G401 (cell line): ENCODE results near the gene KPNA3. TPM values are rescaled to one million over a fixed set of nuclear protein-coding genes. Genes with fewer than 3 reads are reported as not detected.

Experiments
- DNase-seq: peaks from one replicate; pipeline ENCODE4 v3.0.0-alpha.2; 2015; ENCODE audit warnings: low spot score
- in situ Hi-C: cut with HindIII; loops from 2 replicates; pipeline ENCODE4 v1.10.0; 2016; ENCODE audit warnings: low sequenced_read_pairs, mixed read lengths
- total RNA-seq: library from RNA; depleted of rRNA; stranded (reverse); fragments of >200 nt; shearing (Covaris generic); gene quantifications from 2 replicates; pipeline ENCODE4 v1.2.3, GENCODE V29; 2014

The KPNA3 gene
- total RNA-seq, 1 experiment from 2014 or later, result 26.4 TPM

DNA sequence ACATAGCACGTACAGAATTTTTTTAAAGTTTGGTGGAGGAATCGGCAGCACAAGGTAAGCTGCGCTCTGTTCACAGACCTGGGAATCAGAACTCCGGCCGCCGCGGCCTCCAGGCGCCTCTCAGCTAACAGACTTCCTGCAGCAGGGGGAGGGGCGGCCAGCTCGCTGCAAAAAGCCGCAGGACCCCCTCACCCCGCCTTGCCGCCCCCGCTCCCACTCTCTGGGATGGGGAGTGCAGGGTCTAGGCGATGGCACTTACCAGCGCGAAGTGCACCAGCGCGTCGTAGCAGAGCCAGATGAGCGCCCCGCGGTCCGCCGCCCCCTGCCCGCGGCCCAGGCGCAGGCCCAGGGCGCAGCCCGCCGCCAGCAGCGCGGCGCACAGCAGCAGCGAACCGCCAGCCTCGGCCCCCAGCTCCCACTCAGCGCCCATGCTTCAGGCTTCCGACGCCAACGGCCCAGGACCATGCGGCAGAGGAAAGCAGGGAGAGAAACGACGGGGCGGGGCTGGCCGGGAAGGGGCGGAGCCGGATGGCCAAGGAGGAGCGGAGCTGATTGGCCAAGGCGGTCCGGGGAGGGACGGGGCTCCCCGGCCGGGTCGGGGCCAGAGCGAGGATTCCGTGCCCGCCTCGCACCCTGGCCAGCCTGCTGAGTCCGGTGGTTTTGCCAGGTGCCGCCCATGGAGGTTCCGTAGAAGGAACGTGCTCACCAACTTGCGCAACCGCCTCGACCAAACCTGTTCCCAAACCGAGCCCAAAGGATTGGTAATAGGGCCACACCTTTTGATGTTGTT is 101.3 kb downstream of the KPNA3 start, which contains the start of gene EBPL:
EBPL (minus strand) TSS at position 492 of the 790 bp plus-strand sequence; CDS start at position 430, 62 bp downstream.
- peak; percentile 89 for DNase-seq

DNA sequence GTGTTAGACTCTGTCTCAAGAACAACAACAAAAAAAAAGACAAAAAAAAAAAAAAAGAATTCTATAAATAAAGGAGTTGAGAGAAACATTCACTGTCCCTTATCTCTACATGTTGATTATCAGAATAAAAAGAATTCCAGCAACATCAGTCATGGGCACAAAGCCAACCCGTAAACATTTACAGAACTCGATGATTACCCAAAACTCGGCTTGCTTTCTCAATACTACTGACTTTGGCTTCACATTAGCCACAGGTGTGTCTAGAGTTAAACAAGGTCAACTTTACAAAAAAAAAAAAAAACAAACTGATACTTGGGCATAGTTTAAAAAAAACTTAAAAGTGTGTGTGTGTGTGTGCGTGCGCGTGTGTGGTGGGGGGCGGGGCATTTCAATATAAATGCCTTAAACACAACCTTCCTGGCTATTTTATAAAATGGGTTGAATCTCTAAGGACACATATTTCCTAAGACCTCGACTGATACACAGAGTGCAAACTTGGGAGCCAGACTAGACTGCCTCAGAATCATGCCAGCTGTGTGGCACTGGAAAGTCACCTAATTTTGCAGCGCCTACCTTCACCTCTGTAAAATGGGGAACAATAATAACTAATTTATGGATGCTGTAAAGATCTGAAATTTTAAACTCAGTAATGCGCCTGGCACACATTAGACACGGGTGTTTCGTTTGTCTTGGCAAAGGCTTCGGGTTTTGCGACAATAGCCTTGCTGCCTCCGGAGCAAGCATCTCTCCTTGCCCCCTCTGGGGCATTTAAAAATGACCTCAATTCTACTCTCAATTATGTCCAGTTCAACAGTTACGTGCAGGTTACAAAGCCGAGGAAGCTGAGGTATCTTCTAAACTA is 102.1 kb downstream of the KPNA3 start:
- in situ Hi-C loops, result no loop called here
- DNase-seq, result no peak

More for the DNA sequence above, 101.3 kb downstream of the KPNA3 start, which contains the start of gene EBPL:
- in situ Hi-C loops, result no loop called here

DNA sequence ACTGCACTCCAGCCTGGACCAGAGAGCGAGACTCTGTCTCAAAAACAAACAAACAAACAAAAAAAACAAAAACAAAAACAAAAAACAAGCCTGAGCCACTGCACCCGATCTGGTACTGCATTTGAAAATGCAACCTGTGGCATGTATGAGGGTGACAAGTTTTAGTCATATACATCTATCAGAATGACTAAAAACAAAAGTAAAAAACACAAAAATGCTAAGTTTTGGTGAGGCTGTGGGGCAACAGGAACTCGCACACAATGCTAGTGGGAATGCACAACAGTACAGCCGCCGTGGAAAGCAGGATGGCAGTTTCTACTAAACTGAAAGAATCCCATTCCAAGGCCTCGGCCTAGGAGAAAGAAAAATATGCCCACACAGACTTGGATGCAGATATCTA is 109.0 kb downstream of the KPNA3 start:
- DNase-seq, result no peak
- in situ Hi-C loops, result no loop called here

DNA sequence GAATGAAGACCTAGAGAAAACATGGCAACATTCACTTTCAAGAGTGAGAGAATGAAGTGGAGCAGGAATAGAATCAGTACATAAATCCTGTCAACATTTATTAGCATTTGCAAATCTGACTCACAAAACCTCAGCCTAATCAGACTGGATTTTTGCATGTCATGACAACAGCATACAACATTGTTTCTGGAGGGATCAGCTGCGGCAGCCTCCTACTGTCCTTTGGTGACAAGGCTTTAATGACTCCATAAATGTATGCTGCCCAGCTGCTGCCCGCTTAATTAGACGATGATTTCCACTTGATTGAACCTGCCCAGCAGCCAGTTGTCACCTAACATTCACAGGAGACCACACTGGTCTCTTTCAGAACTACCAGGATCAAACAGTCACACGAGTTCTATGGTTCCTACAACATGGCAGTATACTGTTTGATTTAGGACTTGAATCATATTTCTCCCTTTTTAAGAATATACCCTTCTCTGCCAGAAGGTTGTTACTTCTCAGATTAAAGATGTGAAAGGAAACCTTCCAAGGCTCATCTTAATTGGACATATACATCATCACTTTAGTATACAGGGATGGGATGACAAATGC is 110.5 kb downstream of the KPNA3 start:
- in situ Hi-C loops, result no loop called here
- no peak for DNase-seq

DNA sequence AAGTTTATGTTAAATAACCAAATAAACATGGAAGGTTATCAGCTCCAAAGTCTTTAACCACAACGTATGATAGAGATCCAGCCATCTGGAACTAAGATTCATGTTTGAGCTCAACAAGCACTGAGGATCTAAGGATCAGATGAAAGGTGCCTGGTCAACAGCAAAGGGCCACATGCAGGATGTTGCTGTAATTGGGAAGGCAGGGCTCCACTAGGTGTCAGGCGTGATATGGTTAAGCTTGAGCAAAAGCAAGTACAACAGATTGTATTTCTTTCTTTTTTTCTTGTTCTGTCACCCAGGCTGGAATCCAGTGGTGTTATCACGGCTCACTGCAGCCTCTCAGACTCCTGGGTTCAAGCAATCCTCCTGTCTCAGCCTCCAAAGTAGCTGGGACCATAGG is 113.2 kb downstream of the KPNA3 start:
- in situ Hi-C loops, result no loop called here

DNA sequence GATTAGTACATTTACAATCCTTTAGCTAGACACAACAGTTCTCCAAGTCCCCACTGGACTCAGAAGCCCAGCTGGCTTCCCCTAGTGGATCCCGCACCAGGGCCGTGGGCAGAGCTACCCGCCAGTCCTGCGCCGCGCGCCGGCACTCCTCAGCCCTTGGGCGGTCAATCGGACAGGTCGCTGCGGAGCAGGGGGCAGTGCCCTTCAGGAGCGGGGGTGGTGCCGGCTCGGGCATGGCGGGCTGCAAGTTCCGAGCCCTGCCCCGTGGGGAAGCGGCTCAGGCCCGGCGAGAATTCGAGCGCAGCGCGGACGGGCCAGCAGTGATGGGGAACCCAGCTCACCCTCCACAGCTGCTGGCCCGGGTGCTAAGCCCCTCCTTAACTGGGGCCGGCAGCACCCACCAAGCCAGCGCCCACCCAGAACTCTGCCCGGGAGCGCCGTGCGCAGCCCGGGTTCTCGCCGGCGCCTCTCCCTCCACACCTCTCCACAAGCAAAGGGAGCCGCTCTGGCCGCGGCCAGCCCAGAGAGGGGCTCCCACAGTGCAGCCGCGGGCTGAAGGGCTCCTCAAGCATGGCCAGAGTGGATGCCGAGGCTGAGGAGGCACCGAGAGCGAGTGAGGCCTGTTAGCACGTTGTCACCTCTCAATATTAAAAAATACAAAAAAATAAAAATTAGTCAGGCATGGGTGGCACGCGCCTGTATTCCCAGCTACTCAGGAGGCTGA is 114.1 kb downstream of the KPNA3 start:
- in situ Hi-C loops, result no loop called here
- no peak for DNase-seq

More for the DNA sequence above, 113.2 kb downstream of the KPNA3 start:
- DNase-seq, result no peak

DNA sequence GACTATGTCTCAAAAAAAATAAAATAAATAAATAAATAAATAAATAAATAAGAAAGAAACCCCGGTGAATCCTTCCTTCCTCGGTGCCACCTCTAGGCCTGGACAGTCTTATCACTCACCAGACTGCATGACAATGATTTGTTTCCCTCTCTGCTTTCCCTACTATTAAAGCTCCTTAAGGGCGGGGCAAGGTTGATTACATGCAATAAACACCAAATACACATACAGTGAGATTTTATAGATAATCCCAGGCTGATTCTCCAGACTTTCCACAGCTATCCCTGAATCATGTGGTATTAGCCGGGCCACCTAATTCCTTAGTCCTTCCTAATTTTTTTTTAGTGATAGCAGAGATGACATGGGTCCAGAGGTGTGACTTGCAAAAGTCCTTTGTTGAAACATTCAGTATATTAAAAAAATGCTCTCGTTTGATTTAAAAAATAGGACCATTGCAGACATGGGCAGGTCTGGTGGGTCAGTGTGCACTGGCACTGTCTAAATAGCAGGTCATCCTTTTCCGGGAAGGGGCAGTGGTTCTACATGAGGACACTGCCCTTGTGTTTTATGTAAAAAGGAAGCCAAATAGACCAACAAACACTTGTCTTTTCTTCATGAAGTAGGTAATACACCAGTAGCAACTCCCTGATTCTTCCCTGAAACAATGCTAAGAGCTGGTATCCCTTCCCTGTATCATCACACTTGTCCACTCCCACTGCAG is 115.7 kb downstream of the KPNA3 start:
- in situ Hi-C loops, result no loop called here
- no peak for DNase-seq

DNA sequence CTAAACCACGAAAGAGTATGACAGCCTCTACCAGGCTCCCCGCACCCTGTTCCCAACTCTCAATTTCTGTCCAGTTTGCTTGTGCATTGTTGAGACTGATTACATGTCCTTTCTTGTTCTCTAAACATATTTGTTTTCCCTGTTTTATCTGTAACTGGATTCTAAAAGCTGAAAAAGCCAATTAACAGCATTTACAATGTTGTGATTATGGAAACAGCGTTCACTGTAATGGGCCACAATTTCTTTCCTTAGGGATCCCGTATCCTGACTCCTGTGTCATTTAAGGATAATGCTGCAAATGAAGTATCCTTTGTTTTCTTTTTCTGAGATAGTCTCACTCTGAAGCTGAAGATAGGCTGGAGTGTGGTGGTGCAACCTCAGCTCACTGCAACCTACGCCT is 121.7 kb downstream of the KPNA3 start:
- DNase-seq, result no peak
- in situ Hi-C loops, result no loop called here

DNA sequence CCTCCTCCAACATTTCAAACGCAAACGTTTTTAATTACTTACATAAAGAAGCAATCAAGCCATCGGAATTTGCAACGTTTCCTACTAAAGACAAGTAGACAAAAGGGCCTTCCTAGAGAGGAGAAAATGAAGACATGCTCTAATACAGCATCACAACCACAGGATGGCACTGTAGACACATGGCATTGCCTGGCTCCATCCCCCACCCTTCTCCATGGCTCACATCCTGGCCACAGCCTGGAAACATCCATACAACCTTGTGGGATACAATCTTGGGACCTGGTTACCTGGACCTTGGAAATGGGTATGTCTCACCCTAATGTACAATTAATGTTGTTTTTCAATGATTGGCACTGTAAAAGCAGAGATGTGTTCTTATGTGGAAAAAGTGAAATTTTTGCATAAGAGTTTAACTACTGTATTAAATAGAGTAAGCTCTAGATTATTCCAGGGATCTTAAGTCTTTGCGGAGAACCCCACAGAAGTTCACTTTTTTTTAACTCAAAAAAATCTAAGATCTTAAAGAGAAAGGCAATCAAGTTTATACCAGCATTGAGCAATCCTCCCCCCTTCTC is 122.7 kb downstream of the KPNA3 start:
- in situ Hi-C loops, result no loop called here
- DNase-seq, result peak; percentile 72

DNA sequence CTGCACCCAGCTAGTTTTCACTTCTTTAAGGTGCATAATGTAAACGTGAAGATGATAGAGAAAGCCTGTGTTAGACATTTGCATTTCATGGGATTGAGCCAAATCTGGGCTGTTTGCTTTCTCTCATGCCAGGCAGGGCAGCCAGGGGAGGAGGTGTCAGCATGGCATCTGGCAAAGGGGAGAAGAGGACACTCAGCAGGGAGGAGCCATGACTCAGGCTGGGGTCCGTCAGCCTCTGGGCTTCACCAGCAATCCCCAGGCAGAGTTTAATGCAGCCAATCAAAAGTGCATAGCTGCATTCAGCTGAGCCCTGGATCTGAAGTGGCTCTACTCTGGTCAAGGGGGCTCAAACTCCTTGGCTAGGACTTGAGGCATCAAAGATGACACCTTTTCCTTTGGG is 124.7 kb downstream of the KPNA3 start:
- no peak for DNase-seq
- in situ Hi-C loops, result no loop called here

DNA sequence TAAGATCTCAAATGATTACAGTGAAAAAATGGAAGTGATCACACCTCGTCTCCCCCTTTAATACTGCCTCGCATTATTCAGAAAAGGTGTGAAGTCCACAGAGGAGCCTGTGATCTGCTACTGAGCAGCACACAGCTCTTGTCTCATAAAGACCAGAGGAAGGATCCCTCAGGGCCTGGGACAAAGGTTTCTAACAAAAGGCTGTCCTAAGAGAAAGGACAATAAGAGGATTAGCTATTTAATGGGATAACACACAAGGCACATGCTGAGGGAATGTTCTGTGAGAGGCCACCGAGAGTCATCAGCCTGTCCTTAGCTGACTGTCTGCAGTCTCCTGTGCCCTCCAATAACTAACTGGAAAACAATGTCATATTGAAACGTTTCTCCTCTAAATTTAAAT is 127.9 kb downstream of the KPNA3 start:
- in situ Hi-C loops, result no loop called here
- DNase-seq, result no peak

DNA sequence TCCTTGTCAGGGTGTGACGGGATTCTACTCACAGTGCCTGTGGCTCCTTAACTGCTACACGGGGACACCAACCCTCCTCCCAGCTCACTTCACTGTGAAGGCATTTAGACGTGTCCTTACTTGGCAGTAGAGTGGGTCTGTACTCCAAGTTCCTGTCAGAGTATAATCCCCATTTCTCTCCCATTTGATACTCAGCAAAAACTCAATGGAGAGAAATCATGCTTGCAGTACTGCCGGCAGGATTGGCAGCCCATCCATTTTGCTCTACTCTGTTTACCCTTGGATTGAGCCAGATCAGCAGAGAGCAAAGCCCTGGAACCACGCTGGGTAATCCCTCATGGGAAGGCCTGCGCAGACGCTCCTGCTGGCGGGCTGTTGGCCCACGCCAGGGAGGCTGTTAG is 135.2 kb downstream of the KPNA3 start:
- in situ Hi-C loops, result no loop called here
- DNase-seq, result peak; percentile 10

DNA sequence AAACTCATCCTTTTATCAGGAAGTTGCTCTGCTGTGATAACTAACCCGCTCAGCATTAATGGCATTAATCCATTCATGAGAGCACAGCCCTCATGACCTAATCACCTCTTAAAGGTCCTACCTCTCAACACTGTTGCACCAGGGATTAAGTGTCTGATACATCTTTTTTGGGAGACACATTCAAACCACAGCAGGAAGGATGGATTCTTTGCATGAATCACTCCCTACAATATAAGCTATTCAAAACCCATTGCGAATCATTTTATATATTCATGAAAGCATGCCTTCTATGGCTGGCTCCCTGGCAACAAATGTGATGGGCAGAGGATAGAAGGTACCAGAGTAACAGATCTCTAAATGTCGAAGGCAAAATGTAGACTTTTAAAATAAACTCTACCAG is 136.6 kb downstream of the KPNA3 start:
- in situ Hi-C loops, result no loop called here
- no peak for DNase-seq

DNA sequence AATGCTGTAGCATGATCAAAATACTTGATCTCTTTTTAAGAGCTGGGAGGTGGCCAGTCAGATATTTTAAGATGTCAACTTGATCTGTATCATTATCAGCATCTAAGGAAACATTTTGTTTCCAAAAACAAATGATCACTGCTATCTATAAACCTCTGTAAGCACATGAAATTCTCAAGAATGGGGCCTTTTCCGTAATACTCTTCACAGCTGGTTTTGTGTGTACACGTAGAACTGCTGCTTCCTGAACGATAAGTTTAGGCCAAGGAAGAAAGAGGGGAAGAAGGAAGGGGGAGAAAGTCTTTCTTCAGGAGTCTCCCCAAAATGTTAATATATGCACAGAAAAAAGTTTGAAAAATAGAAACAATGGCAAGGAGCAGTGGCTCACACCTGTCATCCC is 138.5 kb downstream of the KPNA3 start:
- in situ Hi-C loops, result no loop called here
- no peak for DNase-seq

DNA sequence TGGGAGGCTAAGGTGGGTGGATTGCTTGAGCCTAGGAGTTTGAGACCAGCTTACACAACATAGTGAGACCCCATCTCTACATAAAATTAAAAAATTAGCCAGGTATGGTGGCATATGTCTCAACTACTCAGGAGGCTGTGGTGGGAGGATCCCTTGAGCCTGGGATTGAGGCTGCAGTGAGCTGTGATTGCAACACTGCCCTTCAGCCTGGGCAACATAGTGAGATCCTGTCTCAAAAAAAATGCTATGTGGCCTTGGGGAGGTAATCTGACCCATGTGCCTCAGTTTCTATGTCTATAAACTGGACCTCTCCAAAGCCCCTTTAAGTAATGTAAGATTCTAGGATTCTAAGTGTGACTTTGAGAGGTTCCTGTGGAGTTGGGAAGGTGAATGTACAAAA is 139.0 kb downstream of the KPNA3 start:
- in situ Hi-C loops, result no loop called here
- DNase-seq, result no peak

DNA sequence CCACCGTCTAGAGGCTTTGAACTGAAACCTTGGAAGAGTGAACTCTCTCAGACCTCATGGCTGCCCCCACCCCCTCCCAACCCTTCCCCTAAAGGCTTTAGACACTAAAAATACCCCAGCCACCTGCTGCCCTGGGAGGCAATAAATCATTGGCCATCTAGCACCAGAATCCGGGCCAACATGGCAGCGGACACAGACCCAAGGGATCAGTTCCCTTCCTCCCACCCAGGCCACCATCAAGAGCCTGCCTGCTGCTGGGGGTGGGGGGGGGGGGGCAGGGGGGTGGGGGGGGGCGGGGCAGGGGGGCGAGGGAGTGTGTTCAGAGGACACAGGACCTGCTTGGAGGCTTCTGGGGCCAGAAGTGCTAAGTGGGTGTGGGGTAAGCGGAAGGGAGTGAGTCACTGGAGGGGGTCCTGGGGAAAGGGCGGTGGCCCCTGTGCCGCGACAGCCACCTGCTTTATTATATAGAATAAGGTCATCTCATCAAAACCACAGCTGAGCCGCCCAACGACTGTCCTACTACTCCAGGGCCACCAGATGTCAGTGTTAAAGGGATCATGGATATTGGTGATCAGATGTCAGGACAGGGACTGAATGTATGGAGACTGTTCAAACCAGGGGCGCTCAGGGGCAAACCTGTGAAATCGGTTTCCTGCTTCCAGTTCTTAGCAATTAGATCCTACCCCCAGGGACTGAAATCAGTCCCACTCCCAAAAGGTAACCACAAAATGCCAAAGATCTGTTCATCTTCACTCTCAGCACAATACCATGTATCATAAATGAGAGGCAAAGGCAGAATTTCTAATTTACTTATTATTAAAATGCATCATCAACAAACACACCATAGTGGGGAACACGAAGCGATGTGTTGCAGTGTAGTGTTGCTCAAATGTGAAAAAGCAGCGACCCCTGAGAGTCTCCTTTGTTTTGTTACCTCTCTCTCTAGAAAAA is 139.9 kb downstream of the KPNA3 start:
- DNase-seq, result peak; percentile 22
- in situ Hi-C loops, result no loop called here

DNA sequence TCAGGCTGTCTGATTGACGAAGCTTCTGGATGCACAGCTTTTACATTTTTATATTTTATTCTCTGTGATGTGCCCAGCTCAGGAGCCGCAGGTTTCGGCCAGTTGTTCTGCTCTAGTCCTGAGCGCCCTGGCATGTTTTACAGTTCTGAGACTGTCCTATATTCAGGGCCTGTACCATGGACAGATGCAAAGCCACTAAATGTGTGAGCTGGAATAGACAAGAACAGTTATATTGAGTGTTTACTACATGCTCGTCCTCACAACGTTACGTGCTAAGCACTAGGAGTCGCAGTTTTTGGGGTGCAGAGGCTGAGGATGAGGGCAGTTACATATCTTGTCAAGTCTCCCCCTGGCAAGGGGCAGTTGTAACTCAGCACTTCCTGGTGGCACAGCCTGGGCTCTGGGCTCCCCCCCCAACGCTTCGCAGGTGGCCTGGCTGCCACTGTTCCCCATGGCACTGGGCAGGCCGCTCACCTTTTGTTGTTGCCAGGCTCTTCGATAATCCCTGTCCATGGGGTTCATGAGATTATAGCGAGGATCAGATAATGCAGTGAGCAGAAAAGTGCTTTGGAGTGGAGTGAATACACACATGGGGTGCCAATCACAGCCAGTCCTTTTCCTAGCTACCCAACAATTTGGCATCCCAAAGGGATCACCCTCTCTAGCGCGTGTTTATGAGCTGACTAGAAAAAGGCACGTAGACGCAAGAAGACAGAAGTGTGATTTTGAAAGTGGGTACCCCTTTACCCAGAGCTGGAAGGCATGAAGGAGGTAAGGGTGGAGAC is 140.7 kb downstream of the KPNA3 start:
- in situ Hi-C loops, result no loop called here
- no peak for DNase-seq
